SW480 (cell line): ENCODE results near the gene SLIT3.

ENCODE experiments used
- DNase-seq: peaks from one replicate; pipeline ENCODE4 v3.0.0-alpha.2; 2016; ENCODE audit warnings: low spot score

SLIT3 gene

GRCh38 chr5:168960497-168960896 is 340.4 kb downstream of the SLIT3 start:
- no peak for DNase-seq

DNA sequence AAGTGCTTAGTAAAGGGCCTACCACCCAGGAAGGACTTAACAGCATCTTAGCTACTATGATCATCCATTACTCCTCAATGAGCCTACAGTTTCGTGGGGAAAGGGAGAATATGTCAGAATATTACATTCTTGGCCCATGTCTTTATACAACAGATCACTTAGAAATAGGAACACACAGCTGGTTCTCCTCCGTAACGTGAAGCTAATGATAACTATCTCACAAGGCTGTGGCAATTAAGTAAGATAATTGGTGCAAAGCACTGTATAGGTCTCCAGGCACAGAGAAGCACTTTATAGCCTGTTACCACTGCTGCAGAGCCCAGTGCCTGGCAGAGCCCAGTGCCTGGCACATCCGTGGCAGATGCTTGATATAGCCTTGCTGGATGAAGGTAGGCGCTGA is 347.6 kb downstream of the SLIT3 start:
- no peak for DNase-seq

GRCh38 chr5:168952196-168952595 is 348.7 kb downstream of the SLIT3 start:
- no peak for DNase-seq

DNA sequence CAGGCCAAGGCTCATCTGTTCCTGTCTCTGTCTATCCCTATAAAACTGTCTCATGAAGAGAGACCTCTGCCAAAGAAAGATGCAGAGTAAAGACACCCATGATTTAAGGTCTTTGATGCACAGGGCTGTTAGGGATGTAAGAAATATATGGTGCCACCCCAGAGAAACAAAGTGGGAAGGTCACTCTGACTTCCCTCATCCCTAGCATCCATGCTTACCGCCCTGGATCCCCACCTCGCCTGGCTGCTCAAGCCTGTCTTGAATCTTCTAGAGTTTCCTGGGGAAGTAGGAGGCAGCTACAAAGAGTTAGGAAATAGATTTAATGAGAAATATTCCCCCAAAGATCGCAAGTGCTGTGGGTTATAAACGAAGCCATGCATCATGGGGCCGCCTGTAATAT is 349.2 kb downstream of the SLIT3 start:
- no peak for DNase-seq

DNA sequence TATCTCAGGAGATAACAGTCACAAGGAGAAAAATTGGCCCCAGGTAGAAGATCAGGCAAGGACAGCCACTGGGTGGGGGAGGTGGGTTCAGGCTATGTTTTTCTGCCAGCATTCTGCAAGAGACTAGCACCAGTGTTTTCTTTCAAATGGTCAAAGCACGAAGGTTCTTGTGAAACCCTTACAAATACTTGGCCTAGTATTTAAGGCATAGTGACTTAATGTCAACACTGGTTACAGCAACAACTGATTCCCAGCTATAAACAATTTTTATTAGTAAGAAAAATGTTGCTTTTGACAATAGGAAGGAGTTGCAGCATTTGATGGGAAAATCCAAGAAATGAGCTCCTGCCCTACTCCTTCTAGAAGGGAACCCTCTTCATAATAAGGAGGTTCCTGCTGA is 349.6 kb downstream of the SLIT3 start:
- no peak for DNase-seq

- no peak for DNase-seq
Measured at GRCh38 chr5:168950241-168950951, 350.5 kb downstream of the SLIT3 start.

DNA sequence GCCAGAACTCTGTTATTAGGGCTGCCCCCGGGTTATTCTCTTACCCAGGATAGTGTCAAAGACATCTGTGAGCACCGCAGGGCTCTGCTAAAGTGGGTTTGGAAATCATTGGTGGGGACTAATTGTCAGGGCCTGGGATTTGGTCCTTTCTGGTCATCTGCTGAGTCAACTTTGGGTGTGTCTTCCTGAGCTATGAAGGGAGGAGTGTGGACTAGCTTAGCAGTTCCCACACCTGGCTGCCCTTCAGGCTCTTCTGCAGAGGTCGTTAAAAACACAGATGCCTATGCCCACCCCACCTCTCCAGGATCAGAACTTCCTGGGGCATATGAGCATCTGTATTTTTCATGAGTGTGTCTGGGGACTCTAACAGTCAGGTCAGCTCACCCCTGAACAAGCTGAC is 352.2 kb downstream of the SLIT3 start:
- DNase-seq: peak; percentile 80

DNA sequence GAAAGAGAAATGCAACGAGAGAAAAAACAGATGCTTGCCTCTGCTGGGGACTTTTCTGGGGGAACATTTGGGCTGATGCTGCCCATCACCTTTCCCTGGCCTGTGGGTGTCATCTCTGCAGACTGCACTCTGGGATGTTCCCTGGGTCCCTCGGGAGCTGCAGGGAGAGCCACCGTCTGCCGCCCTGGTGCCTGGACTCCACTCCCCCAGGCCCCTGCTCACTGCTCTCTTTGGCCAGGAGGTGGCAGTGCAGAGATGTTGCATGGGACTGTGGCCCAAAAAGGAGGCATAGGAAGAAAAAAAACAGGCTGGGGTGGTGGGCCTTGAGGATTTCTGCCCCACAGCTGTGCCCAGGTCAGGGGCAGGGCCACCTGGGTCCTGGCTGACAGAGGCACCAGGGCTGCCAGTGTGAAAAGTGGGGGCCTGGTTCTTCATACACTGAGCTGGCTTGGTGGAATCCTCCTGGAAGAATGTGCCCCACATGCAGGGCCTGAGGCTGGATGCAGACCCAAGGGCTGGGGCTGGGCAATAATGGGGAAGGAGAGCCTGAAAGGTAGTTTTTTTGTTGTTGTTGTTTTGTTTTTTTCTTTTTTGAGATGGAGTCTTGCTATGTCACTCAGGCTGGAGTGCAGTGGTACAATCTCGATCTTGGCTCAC is 353.6 kb downstream of the SLIT3 start:
- DNase-seq: peak; percentile 52

DNA sequence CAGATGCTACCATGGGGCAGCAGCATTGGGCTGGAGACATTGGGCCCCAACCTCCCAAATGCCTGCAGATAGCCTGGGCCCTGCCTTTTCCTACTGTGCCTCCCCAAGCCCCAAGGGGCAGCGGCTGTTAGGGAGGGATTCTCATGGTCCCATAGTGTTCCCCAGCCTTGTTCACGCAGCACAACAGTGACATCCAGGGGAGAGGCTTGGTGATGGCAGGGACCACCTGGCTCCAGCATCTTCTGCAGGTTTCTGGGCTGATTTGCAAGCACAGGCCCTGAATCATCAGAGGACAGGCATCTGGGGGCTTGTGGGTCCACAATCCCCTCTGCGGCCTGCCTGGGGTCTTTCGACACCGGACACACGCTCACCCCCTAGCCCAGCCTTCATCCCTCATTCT is 354.6 kb downstream of the SLIT3 start:
- peak; percentile 11 for DNase-seq

GRCh38 chr5:168944004-168944403 is 356.9 kb downstream of the SLIT3 start:
- DNase-seq: no peak

DNA sequence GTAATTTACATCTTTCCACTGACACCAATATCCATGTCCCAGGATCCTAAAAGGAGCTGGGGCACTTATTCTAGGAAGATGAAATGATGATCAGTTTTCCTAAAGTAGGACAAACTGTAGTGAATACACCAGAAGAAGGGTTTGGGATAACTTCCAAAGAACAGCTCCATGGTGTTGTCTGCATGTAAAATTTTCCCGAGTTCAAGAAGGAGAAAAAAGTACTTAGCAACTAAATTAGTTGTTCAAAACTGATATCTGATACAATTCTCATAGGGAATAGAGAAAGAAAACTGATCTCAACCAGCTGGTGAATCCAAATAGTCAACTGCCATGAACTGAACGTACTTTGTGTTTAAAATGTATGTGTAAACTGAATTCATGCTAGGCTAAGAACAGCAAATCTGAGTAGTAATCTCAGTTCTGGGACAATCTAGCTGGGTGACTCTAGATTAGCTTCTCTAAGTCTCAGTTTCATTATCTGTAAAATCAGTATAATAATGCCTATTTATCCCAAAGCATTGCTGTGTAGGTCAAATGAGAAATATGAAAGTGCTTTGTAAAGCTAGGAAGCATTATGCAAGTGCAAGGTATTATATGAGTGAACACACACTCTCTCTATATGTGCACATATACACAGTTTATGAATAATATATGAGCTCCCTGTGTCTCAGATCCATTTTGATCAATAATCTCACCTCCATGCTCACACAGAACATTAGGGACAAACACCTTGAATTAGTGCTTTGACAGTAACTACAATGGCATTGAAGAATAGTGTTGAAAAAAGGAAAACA is 357.7 kb downstream of the SLIT3 start:
- no peak for DNase-seq

- no peak for DNase-seq
Measured at GRCh38 chr5:168941901-168942300, 359.0 kb downstream of the SLIT3 start.

GRCh38 chr5:168940712-168941111 is 360.2 kb downstream of the SLIT3 start:
- DNase-seq: no peak

DNA sequence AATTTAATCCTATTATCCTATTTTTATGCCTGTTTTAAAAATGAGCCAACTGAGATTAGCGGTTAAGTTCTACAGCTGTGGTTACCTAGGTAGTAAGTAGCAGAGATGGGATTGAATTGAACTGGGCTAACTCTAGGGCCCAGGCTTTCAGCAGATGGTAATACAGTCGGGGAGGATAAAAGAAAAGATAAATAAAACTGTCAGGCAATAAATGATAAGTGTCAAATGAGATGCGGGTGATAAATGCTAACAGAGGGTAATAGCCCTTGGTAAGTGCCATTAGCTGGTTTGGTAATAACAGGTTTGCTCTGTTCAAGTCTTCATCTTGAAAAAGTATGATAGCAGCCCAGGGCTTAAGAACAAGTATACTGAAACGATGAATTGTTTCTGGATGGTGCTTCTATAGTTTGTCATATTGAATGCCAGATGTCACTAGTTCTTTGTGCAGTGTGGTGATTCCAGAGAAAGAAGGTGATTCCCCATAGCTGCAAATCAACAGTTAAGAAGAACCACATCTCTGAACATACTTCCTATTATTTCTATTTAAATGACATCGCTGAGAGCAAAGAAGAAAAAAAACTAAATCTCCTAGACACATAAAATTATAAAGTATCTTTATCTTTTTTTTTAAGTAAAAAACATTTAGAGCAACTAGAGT is 360.9 kb downstream of the SLIT3 start:
- no peak for DNase-seq

DNA sequence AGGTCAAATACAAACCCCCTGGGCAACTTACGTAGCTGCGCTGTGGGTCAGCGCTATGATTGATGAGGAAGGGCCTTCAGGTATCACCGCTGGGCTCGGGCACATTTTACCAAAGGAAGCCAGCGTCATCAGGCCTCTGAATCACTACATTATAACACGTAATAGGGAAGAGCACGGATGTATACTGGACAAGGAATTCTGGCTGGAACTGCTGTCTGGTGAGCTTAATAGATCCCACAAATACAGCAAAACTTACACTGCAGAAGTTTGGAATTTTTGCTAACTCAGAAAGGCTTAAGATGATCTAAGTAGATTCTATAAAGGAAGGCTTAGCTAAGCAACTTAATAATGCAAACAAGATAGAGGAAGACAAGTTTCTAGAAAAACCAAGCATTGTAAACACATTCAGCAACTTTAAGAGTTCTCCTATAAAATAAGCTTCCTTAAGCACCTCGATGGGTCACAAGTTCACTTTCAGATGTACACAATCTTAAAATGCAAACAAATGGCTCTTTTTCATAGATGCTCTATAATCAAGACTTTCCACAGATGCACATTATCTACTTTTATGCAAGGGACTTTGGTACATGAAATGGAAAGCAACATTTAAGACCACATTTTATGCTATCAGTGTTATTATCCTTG is 361.7 kb downstream of the SLIT3 start:
- DNase-seq: no peak

DNA sequence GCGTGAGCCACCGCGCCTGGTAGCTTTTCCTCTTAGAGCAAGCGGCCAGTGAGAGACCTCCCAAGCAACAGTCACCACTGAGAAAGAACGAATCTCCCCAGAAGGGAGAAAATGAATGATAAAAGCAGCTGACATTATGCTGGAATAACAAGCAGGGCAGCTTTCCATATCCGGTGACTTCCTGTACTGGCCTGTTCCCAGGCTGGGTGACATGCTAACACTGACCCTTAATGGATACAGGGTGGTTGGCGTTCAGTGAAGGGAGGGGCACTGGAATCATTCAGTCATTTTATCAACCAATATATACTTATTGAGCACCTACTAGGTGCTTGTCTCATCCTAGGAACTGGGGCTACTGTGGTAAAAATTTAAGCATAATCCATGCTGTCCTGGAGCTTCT is 364.4 kb downstream of the SLIT3 start:
- DNase-seq: no peak

DNA sequence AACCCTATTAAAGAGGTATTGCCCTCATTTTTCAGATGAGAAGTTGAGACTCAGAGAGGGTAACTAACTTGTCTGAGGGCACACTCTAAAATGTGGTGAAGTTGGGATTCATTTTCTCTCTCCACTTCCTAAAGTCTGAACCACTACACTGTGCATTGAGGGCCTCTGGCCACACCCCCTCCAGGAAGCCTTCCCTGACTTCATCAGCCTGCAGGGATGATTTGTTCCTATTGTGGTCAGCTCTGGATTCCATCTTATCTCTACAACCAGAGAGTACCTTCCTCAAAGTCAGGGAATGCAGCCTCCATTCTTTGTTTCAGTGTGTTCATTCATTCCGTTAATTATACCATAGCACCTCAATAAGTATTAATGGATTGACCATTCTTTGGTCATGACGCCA is 365.8 kb downstream of the SLIT3 start:
- DNase-seq: no peak

GRCh38 chr5:168934169-168934568 is 366.8 kb downstream of the SLIT3 start:
- no peak for DNase-seq

DNA sequence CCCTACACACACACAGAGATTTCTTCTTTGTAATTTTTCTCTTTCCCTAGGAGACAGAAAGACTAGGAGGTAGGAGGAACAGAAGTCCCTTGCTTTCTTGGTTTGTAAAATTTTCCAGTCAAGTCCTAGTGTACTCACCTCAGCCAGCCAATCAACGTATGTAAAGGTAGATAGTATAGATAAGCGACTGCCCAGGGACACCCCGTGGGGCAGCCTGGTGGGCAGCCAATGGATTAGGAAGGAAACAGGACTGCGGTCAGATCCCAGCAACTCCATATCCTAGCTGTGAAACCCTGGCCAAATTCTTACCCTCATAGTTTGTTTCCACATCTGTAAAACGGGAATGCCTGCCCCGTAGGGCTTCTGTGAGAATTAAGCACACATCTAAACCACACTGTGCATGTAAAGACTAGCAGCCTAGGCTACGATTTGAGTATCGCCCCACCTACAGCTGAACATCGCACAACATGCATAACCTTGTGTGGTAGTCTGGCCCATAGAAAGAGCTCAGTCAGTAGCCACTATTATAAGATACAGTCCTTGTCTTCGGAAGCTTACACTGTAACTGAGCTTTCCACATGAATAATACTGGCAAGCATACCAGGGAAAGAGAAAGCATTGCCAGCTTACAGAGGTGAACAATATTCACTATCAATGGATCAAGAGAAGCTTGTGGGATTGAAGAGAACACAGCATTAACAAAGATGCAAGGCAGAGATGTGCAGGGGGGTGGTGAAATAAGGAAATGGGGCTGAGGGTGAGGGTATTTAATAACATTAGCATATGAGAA is 368.3 kb downstream of the SLIT3 start:
- DNase-seq: no peak

DNA sequence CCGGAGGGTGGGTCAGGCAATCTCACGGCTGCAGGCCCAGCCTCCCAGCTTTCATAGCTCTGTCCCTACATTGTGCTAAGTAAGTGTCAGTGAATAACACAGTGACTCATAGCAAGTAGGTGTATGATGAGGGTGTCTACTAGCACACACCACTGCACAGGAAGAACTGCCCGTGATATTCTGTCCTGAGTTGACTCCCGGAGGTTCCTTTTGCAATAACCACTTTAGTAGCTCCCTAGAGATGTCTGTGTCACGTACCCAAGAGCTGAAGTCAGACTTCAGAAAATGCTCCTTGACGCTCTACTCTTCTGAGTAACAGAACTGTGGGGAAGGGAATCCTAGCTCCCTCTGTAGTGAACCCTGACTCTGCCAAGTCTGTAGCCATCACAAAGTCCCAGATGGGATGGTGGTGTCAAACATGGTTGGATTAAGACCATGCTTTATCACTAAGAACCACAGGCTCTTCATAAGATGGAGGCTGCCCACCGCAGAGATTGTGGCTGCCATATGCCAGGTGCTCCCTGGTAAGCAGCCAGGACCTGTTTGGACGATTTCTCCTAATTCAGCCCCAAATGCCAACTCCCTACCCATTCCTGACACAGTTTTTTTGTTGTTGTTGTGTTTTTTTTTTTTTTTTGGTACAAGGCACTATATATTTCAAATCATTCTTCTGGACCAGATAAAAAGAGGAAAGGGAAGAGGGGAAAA is 369.1 kb downstream of the SLIT3 start:
- peak; percentile 14 for DNase-seq

DNA sequence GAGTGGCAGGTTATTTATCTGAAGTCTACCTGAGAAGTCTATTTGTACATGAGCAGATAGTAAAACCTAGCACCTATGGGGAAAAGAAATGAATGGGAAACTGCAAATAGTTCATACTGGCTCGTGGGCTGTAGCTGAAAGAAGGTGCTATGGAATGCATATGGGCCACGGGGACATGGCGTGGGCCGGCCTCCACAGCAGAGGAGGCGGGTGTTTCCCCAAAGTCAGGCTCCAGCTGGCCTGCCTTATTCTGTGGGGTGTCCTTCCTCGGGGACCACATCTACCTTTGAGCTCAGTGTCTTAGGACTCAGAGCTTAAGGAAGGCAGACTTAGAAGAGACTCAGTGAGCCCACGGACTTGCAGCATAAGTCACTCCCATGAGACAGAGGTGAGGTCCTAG is 371.3 kb downstream of the SLIT3 start:
- DNase-seq: no peak
